GM23248 (cell line): ENCODE data around the gene ARSI.

ENCODE experiments used
- EZH2 ChIP-seq: fragments of 200-600 bp; sonication (generic); IDR thresholded peaks from 2 replicates; pipeline ENCODE4 v1.6.1; 2018; ENCODE audit warnings: antibody characterized with exemption, mild to moderate bottlenecking; ENCODE audit not compliant: insufficient read depth, poor library complexity, severe bottlenecking
- EZH2phosphoT487 ChIP-seq: fragments of 200-600 bp; sonication (generic); IDR thresholded peaks from 2 replicates; pipeline ENCODE4 v1.6.1; 2018; ENCODE audit warnings: antibody characterized with exemption, moderate library complexity, mild to moderate bottlenecking, low read depth; ENCODE audit not compliant: insufficient read depth

DNA sequence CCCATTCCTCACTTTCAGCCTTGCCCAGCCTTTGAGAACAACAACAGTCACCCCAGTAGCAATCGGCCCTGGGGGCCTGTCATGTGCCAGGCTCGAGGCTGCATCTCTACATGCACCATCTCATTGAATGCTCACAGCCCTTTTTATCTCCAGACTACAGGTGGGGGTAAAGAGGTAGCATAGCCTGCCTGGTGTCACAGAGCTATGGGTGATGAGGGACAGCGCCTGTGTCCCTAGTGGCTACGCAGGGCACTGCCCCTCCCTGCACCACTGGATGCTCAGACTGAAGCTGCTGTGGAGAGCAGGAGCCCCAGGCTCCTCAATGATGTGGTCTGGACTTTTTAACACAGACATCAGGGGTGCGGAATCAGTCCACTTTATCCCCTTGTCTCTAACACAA lies 15.9 kb downstream of the ARSI start:
- TF ChIP-seq EZH2 (no peak), EZH2phosphoT487 (no peak)
